Measurements from ENCODE around the gene RHOD.

Gene RHOD

GRCh38 chr11:67031791-67032561 lies 24.7 kb upstream of the RHOD start:
- DNase-seq (ENCODE audit: low spot score) (peak; percentile 60), FAIRE-seq (no peak)

GRCh38 chr11:67032830-67033551 lies 23.7 kb upstream of the RHOD start:
- DNase-seq (ENCODE audit: low spot score) (peak; percentile 82), FAIRE-seq (no peak)

- DNase-seq (ENCODE audit: low spot score) (peak; percentile 63), FAIRE-seq (peak; percentile 9)
Measured at GRCh38 chr11:67033661-67034166, 22.9 kb upstream of the RHOD start.

GRCh38 chr11:67034350-67034749 lies 22.3 kb upstream of the RHOD start:
- no peak for FAIRE-seq
- DNase-seq (ENCODE audit: low spot score), result no peak

- DNase-seq (ENCODE audit: low spot score), result no peak
- no peak for FAIRE-seq
Measured at GRCh38 chr11:67040147-67040546, 16.5 kb upstream of the RHOD start.

GRCh38 chr11:67041602-67042001 lies 15.0 kb upstream of the RHOD start:
- no peak for DNase-seq (ENCODE audit: low spot score)
- FAIRE-seq, result no peak

GRCh38 chr11:67043572-67044349 lies 12.9 kb upstream of the RHOD start:
- DNase-seq (ENCODE audit: low spot score) (no peak), FAIRE-seq (no peak)

- DNase-seq (ENCODE audit: low spot score) (no peak), FAIRE-seq (no peak)
Measured at GRCh38 chr11:67044496-67044895, 12.2 kb upstream of the RHOD start.

GRCh38 chr11:67045314-67045713 lies 11.3 kb upstream of the RHOD start:
- peak; percentile 58 for DNase-seq (ENCODE audit: low spot score)
- FAIRE-seq, result no peak

- FAIRE-seq, result no peak
- DNase-seq (ENCODE audit: low spot score), result no peak
Measured at GRCh38 chr11:67048515-67049130, 8.0 kb upstream of the RHOD start.

GRCh38 chr11:67050139-67050538 lies 6.5 kb upstream of the RHOD start:
- DNase-seq (ENCODE audit: low spot score) (no peak), FAIRE-seq (no peak)

- DNase-seq (ENCODE audit: low spot score), result no peak
- no peak for FAIRE-seq
Measured at GRCh38 chr11:67051180-67051893, 5.3 kb upstream of the RHOD start.

GRCh38 chr11:67051945-67052488 lies 4.6 kb upstream of the RHOD start:
- DNase-seq (ENCODE audit: low spot score), result no peak
- FAIRE-seq, result no peak

- DNase-seq (ENCODE audit: low spot score) (no peak), FAIRE-seq (no peak)
Measured at GRCh38 chr11:67052891-67053290, 3.8 kb upstream of the RHOD start.

GRCh38 chr11:67053896-67054329 lies 2.7 kb upstream of the RHOD start:
- peak; percentile 74 for DNase-seq (ENCODE audit: low spot score)
- no peak for FAIRE-seq

GRCh38 chr11:67054346-67054835 lies 2.3 kb upstream of the RHOD start:
- DNase-seq (ENCODE audit: low spot score) (peak; percentile 63), FAIRE-seq (no peak)

GRCh38 chr11:67054836-67055523 lies 1.7 kb upstream of the RHOD start:
- no peak for FAIRE-seq
- peak; percentile 60 for DNase-seq (ENCODE audit: low spot score)

GRCh38 chr11:67055812-67056211 lies 835 bp upstream of the RHOD start:
- peak; percentile 5 for FAIRE-seq
- DNase-seq (ENCODE audit: low spot score), result peak; percentile 70

- FAIRE-seq, result no peak
- no peak for DNase-seq (ENCODE audit: low spot score)
Measured at GRCh38 chr11:67057205-67057672, 592 bp downstream of the RHOD start.

Data from urothelium cell line (cell line).